SH-SY5Y (cell line): ENCODE data around the gene MED9.

ENCODE experiments used
- GATA2 ChIP-seq: IDR thresholded peaks from 2 replicates; pipeline ENCODE4 v1.6.1; 2011; ENCODE audit warnings: mild to moderate bottlenecking, low read depth, low read length
- GATA3 ChIP-seq: IDR thresholded peaks from 2 replicates; pipeline ENCODE4 v1.6.1; 2011; ENCODE audit warnings: low read depth, mild to moderate bottlenecking, low read length, moderate library complexity

GRCh38 chr17:17467016-17467415 is 9.8 kb upstream of the MED9 start:
- TF ChIP-seq GATA3: no peak
- TF ChIP-seq GATA2: no peak
